ENCODE results near the gene HEXIM1. TPM values are rescaled to one million over a fixed set of nuclear protein-coding genes. Genes with fewer than 3 reads are reported as not detected.

Gene HEXIM1
- total and polyA plus RNA-seq, 2 experiments from 2014 or later = 17.9 to 34.8 TPM

GRCh38 chr17:45143767-45144198, 4.5 kb upstream of the HEXIM1 start:
- H3K4me1 ChIP-seq (ENCODE audit: low read depth) = no peaks in the 10 kb centered on the region
- TF ChIP-seq, protein P1, sequence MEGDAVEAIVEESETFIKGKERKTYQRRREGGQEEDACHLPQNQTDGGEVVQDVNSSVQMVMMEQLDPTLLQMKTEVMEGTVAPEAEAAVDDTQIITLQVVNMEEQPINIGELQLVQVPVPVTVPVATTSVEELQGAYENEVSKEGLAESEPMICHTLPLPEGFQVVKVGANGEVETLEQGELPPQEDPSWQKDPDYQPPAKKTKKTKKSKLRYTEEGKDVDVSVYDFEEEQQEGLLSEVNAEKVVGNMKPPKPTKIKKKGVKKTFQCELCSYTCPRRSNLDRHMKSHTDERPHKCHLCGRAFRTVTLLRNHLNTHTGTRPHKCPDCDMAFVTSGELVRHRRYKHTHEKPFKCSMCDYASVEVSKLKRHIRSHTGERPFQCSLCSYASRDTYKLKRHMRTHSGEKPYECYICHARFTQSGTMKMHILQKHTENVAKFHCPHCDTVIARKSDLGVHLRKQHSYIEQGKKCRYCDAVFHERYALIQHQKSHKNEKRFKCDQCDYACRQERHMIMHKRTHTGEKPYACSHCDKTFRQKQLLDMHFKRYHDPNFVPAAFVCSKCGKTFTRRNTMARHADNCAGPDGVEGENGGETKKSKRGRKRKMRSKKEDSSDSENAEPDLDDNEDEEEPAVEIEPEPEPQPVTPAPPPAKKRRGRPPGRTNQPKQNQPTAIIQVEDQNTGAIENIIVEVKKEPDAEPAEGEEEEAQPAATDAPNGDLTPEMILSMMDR (IDR thresholded peaks at IDR 0.05; ENCODE audit: low read depth, low read length) = no peak
- no peaks in the 10 kb centered on the region for H3K27me3 ChIP-seq
- no peak overlapping the region for H3K27ac ChIP-seq
- H3K4me3 ChIP-seq = no peak overlapping the region
- no peaks in the 10 kb centered on the region for H3K36me3 ChIP-seq
- no peaks in the 10 kb centered on the region for H3K9me3 ChIP-seq (ENCODE audit: low read depth)
- peak in 1 of 2 donors; percentile 97 for DNase-seq (ENCODE audit: low read depth in 1 of 2, low spot score in 1 of 2)

DNA sequence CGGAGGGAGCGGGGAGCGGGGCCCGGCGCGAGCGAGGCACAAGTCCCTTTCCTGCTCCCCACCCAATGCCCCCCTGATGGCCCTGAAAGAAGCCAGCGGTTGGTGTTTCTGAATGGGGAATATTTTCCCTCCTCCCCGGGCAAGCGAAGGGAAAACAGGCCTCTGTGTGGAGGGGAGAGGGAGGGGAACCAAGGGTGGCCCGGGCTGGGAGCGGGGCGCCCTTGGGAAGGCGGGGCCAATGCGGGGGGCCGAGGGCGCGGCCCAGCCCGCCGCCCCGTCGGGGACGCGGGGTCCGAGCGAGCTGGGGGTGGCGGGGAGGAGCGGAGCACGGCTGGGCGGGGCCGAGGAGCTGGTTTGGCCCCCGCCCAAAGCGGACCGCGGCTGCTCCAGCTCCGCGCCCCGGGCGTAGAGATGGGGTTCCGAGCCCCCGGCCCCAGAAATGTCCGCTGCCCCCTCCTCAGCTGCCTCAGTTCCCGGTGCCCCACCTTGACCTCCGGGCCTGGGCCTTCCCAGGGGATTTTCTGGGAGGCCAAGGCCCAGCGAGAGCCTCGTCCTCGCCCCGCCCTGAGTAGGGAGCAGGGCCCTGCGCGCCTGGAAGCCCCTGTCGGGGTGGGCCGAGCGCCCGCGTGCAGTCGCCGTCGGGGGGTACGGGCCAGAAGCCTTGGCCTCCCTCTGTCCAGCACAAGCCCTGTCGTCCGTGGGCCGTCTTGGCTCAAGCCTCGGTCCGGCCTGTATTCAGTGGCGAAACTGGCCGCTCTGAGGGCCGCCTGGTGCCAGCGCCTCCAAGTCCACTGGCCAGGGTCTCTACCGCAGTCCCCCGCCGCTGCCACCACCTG, 3.9 kb upstream of the HEXIM1 start:
- Histone ChIP-seq H3K4me1 (ENCODE audit: low read depth) (no peaks in the 10 kb centered on the region), H3K36me3 (no peaks in the 10 kb centered on the region), H3K27me3 (no peaks in the 10 kb centered on the region), H3K9me3 (ENCODE audit: low read depth) (no peaks in the 10 kb centered on the region), H3K4me3 (no peak overlapping the region), H3K27ac (no peak overlapping the region)
- TF ChIP-seq, protein P1 (IDR thresholded peaks at IDR 0.05; ENCODE audit: low read depth, low read length) = no peak
- DNase-seq (ENCODE audit: low read depth in 1 of 2, low spot score in 1 of 2) = peak in 1 of 2 donors; percentile 75

- no peak for DNase-seq (ENCODE audit: low read depth in 1 of 2, low spot score in 1 of 2)
- Histone ChIP-seq H3K9me3 (ENCODE audit: low read depth) (no peaks in the 10 kb centered on the region), H3K4me3 (no peak overlapping the region), H3K4me1 (ENCODE audit: low read depth) (no peaks in the 10 kb centered on the region), H3K36me3 (no peaks in the 10 kb centered on the region), H3K27ac (no peak overlapping the region), H3K27me3 (no peaks in the 10 kb centered on the region)
- TF ChIP-seq, protein P1 (IDR thresholded peaks at IDR 0.05; ENCODE audit: low read depth, low read length) = no peak
Measured at GRCh38 chr17:45145035-45145389, 3.3 kb upstream of the HEXIM1 start.

DNA sequence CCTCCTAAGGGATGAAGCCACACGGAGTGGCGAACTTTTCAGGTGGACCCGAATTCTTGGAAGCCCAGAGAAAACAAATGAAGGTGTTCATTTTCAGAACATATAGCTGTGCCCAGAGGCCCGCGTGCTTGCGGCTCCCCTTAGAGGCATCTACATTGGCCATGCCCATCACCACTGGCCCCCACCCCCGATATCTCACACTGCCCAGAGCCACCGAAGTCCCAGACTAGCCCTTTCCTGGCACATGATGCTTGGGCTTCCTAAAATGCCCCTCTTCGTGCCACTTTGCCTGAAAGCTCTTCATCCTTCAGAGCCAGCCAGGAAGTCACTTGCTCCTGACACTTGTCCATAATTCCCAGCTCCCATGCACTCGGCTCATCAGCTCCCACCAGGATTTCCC, 2.1 kb upstream of the HEXIM1 start:
- Histone ChIP-seq H3K4me3 (no peak overlapping the region), H3K27me3 (no peaks in the 10 kb centered on the region), H3K4me1 (ENCODE audit: low read depth) (no peaks in the 10 kb centered on the region), H3K36me3 (no peaks in the 10 kb centered on the region), H3K9me3 (ENCODE audit: low read depth) (no peaks in the 10 kb centered on the region), H3K27ac (no peak overlapping the region)
- TF ChIP-seq, protein P1 (IDR thresholded peaks at IDR 0.05; ENCODE audit: low read depth, low read length) = no peak
- DNase-seq (ENCODE audit: low read depth in 1 of 2, low spot score in 1 of 2) = no peak

DNA sequence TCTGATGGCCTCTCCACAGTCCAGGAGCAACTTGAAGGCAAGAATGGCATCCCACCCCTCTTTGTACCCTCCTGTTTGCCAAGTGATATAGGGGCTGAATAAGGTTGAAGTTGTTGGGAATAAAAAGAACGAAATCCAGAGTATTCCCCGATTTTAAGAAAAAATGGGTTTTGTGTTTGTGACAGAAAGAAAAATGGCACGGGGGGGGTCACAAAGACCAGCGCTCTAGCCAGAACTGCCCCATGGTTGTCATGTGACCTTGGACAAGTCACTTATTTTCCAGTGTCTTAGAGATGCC, 1.7 kb upstream of the HEXIM1 start:
- Histone ChIP-seq H3K4me3 (peak overlapping the region; percentile 37), H3K27ac (peak overlapping the region; percentile 96), H3K36me3 (no peaks in the 10 kb centered on the region), H3K4me1 (ENCODE audit: low read depth) (peaks cover 3% of the 10 kb centered on the region), H3K9me3 (ENCODE audit: low read depth) (no peaks in the 10 kb centered on the region), H3K27me3 (no peaks in the 10 kb centered on the region)
- no peak for DNase-seq (ENCODE audit: low read depth in 1 of 2, low spot score in 1 of 2)
- TF ChIP-seq, protein P1 (IDR thresholded peaks at IDR 0.05; ENCODE audit: low read depth, low read length) = no peak

All from cardiac muscle cell (in vitro differentiated cells and primary cell).